ENCODE measurements around the gene UPP2. TPM values are rescaled to one million over a fixed set of nuclear protein-coding genes. Genes with fewer than 3 reads are reported as not detected.

Gene UPP2
- total RNA-seq, 1 experiment from 2014 or later, result not detected

GRCh38 chr2:158098178-158098577 is 3.5 kb upstream of the UPP2 start (continued):
- no peak for TF ChIP-seq ZNF423 (CRISPR knock-in tag; IDR thresholded peaks at IDR 0.05)
- no peak for TF ChIP-seq MXD4 (CRISPR knock-in tag; IDR thresholded peaks at IDR 0.05; ENCODE audit: borderline replicate concordance)
- TF ChIP-seq MAX (CRISPR knock-in tag; IDR thresholded peaks at IDR 0.05), result no peak
- no peak for TF ChIP-seq ZNF263 (CRISPR knock-in tag; IDR thresholded peaks at IDR 0.05; ENCODE audit: low read depth)
- TF ChIP-seq ZNF396 (CRISPR knock-in tag; IDR thresholded peaks at IDR 0.05; ENCODE audit: borderline replicate concordance), result no peak
- no peak for TF ChIP-seq ZNF232 (CRISPR knock-in tag; IDR thresholded peaks at IDR 0.05)
- TF ChIP-seq TP53 (CRISPR knock-in tag; IDR thresholded peaks at IDR 0.05), result no peak
- no peak for TF ChIP-seq ZNF121 (CRISPR knock-in tag; IDR thresholded peaks at IDR 0.05)

DNA sequence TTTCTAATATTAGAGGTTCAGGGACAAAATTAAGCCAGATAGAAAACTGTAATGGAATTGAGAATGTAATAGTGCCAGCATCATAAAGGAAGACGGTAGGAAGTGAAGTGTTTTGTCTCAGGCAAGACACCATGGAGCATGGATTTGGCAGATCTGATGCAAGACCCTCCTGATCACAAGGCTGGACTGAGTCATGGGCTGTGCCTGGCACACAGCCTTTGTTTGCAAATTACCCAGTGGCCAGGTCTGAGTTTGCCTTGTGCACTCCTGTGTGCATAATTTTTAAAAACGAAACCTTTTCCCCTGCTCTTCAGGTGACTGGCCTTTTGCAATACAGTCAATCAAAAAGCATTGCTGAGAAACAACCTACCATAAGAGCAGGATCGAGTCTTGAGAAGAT is 2.0 kb upstream of the UPP2 start:
- Mint-ChIP-seq H3K4me1 (peaks cover 16% of the 10 kb centered on the region), H3K27ac (no peak overlapping the region), H3K4me3 (no peak overlapping the region), H3K9me3 (no peaks in the 10 kb centered on the region), H3K36me3 (no peaks in the 10 kb centered on the region), H3K27me3 (ENCODE audit: low read depth) (no peaks in the 10 kb centered on the region; the same call in 1 of the 2 replicates)
- no peak for ATAC-seq
- ChIA-PET POLR2A (no interaction called here), CTCF (no interaction called here)
- no peak for DNase-seq (ENCODE audit: low spot score)
- no peak for TF ChIP-seq SMAD4 (CRISPR knock-in tag; IDR thresholded peaks at IDR 0.05)
- peak; percentile 87 for TF ChIP-seq GABPB1 (CRISPR knock-in tag; IDR thresholded peaks at IDR 0.05)

DNA sequence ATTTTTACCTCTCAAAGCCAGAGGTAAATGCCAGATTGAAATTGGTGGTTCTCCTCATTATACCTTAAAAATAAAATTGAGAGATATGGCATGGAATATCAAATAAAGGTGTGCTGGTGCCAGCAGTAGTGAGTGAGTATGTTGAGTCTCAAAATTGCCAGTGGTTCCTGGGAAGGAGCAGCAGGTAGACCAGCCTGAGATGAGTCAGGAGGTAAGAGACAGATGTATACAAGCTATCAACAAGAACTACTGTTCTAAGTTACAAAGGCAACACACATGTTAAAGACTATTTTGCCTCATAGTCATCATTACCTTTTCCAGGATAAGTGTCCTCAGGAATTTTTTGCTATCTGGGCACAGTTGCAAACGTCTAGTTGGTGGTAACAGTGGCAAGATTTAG is 1.3 kb upstream of the UPP2 start:
- H3K4me3 Mint-ChIP-seq, result no peak overlapping the region
- peaks cover 16% of the 10 kb centered on the region for H3K4me1 Mint-ChIP-seq
- no peak for ATAC-seq
- H3K9me3 Mint-ChIP-seq, result no peaks in the 10 kb centered on the region
- DNase-seq (ENCODE audit: low spot score), result no peak
- H3K27ac Mint-ChIP-seq, result no peak overlapping the region
- ChIA-PET CTCF (no interaction called here), POLR2A (no interaction called here)
- no peaks in the 10 kb centered on the region for H3K36me3 Mint-ChIP-seq
- H3K27me3 Mint-ChIP-seq (ENCODE audit: low read depth), result no peaks in the 10 kb centered on the region; the same call in 1 of the 2 replicates
- TF ChIP-seq MYBL2 (CRISPR knock-in tag; IDR thresholded peaks at IDR 0.05), result no peak
- TF ChIP-seq, protein P1, sequence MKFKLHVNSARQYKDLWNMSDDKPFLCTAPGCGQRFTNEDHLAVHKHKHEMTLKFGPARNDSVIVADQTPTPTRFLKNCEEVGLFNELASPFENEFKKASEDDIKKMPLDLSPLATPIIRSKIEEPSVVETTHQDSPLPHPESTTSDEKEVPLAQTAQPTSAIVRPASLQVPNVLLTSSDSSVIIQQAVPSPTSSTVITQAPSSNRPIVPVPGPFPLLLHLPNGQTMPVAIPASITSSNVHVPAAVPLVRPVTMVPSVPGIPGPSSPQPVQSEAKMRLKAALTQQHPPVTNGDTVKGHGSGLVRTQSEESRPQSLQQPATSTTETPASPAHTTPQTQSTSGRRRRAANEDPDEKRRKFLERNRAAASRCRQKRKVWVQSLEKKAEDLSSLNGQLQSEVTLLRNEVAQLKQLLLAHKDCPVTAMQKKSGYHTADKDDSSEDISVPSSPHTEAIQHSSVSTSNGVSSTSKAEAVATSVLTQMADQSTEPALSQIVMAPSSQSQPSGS (CRISPR knock-in tag; IDR thresholded peaks at IDR 0.05; ENCODE audit: borderline replicate concordance, low read depth), result no peak
- TF ChIP-seq E2F1 (CRISPR knock-in tag; IDR thresholded peaks at IDR 0.05), result no peak
- TF ChIP-seq, protein P2, sequence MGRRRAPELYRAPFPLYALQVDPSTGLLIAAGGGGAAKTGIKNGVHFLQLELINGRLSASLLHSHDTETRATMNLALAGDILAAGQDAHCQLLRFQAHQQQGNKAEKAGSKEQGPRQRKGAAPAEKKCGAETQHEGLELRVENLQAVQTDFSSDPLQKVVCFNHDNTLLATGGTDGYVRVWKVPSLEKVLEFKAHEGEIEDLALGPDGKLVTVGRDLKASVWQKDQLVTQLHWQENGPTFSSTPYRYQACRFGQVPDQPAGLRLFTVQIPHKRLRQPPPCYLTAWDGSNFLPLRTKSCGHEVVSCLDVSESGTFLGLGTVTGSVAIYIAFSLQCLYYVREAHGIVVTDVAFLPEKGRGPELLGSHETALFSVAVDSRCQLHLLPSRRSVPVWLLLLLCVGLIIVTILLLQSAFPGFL (CRISPR knock-in tag; IDR thresholded peaks at IDR 0.05; ENCODE audit: borderline replicate concordance), result no peak
- TF ChIP-seq GABPB1 (CRISPR knock-in tag; IDR thresholded peaks at IDR 0.05), result no peak
- TF ChIP-seq, protein P3, sequence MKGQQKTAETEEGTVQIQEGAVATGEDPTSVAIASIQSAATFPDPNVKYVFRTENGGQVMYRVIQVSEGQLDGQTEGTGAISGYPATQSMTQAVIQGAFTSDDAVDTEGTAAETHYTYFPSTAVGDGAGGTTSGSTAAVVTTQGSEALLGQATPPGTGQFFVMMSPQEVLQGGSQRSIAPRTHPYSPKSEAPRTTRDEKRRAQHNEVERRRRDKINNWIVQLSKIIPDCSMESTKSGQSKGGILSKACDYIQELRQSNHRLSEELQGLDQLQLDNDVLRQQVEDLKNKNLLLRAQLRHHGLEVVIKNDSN (CRISPR knock-in tag; IDR thresholded peaks at IDR 0.05), result no peak
- TF ChIP-seq, protein P4, sequence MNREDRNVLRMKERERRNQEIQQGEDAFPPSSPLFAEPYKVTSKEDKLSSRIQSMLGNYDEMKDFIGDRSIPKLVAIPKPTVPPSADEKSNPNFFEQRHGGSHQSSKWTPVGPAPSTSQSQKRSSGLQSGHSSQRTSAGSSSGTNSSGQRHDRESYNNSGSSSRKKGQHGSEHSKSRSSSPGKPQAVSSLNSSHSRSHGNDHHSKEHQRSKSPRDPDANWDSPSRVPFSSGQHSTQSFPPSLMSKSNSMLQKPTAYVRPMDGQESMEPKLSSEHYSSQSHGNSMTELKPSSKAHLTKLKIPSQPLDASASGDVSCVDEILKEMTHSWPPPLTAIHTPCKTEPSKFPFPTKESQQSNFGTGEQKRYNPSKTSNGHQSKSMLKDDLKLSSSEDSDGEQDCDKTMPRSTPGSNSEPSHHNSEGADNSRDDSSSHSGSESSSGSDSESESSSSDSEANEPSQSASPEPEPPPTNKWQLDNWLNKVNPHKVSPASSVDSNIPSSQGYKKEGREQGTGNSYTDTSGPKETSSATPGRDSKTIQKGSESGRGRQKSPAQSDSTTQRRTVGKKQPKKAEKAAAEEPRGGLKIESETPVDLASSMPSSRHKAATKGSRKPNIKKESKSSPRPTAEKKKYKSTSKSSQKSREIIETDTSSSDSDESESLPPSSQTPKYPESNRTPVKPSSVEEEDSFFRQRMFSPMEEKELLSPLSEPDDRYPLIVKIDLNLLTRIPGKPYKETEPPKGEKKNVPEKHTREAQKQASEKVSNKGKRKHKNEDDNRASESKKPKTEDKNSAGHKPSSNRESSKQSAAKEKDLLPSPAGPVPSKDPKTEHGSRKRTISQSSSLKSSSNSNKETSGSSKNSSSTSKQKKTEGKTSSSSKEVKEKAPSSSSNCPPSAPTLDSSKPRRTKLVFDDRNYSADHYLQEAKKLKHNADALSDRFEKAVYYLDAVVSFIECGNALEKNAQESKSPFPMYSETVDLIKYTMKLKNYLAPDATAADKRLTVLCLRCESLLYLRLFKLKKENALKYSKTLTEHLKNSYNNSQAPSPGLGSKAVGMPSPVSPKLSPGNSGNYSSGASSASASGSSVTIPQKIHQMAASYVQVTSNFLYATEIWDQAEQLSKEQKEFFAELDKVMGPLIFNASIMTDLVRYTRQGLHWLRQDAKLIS (CRISPR knock-in tag; IDR thresholded peaks at IDR 0.05; ENCODE audit: borderline replicate concordance), result no peak
- no peak for TF ChIP-seq JAZF1 (CRISPR knock-in tag; IDR thresholded peaks at IDR 0.05)
- TF ChIP-seq NR3C1 (CRISPR knock-in tag; conservative IDR thresholded peaks at IDR 0.05; ENCODE audit: low read depth), result no peak
- TF ChIP-seq TEAD4 (CRISPR knock-in tag; IDR thresholded peaks at IDR 0.05), result no peak
- no peak for TF ChIP-seq ZBTB43 (CRISPR knock-in tag; IDR thresholded peaks at IDR 0.05)
- TF ChIP-seq, protein P5, sequence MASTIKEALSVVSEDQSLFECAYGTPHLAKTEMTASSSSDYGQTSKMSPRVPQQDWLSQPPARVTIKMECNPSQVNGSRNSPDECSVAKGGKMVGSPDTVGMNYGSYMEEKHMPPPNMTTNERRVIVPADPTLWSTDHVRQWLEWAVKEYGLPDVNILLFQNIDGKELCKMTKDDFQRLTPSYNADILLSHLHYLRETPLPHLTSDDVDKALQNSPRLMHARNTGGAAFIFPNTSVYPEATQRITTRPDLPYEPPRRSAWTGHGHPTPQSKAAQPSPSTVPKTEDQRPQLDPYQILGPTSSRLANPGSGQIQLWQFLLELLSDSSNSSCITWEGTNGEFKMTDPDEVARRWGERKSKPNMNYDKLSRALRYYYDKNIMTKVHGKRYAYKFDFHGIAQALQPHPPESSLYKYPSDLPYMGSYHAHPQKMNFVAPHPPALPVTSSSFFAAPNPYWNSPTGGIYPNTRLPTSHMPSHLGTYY (CRISPR knock-in tag; IDR thresholded peaks at IDR 0.05), result no peak

All from WTC11 (cell line).